OCI-LY3 (cell line): Measurements from ENCODE around the gene CASS4.

Experiments used
- CTCF ChIP-seq: fragments of 200-600, 300-600 bp; sonication (generic); IDR thresholded peaks from 2 replicates; pipeline ENCODE4 v1.5.1; 2014; ENCODE audit warnings: antibody characterized with exemption, low read length, low read depth
- EZH2phosphoT487 ChIP-seq: fragments of 200-600 bp; shearing (Covaris generic); IDR thresholded peaks from 2 replicates; pipeline ENCODE4 v1.6.1; 2018; ENCODE audit warnings: antibody characterized with exemption, mixed run types, low read depth

DNA sequence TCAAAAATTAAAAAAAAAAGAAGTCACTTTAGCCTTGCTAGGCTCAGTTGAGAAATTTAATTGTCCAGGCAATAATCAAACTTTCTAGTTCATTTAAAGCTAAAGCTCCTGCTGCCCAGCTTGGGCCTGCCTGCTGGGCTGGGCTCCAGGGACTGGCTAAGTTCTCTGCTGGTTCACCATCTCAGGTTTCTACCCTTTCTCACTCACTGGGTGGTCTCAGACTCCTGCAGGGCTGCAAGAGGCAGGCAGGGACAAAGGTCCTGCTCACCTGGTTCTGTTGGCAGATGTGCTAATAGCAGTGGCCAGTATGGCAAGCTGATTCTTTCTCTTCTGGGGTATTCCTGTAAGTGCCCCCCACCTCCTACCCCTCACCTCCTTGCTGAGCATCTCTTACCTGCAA lies 35.2 kb downstream of the CASS4 start:
- TF ChIP-seq EZH2phosphoT487 (no peak), CTCF (no peak)
